NCI-H82 treated with DMSO at 0.1 percent for 48 hours (cell line): ENCODE data around the gene UBE3B.
A peak's percentile ranks its signal among the peaks of the same experiment; 100 is the strongest.

Experiments
- DNase-seq: peaks from one replicate; lab custom pipeline; 2025; ENCODE audit not compliant: unreplicated experiment; lab: John Stamatoyannopoulos, UW

The UBE3B gene

DNA sequence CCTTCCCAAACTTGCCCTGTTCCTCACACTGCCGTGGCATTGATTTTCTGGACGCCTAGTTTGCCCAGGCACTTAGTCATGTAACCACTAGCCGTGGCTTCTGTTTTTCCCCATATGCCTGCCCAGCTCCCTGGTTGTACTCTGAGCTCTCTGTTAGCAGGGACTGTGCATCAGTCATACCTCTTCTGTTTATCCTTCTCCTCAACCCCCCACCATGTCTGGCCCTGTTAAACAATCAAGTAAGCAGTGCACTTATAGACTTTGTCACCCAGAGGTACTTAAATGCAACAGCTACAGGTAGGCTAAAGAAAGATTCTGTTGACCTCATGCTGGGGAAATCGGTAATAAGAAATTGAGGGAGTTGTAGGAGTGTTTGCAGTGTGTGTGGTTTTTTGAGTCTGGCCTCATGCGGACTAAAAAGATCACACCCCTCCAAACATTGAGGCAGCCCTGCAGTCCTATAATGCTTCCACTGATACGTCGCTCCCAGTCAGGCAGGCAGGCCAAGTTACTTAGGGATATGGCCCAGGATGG lies 17.0 kb downstream of the UBE3B start:
- no peak for DNase-seq

DNA sequence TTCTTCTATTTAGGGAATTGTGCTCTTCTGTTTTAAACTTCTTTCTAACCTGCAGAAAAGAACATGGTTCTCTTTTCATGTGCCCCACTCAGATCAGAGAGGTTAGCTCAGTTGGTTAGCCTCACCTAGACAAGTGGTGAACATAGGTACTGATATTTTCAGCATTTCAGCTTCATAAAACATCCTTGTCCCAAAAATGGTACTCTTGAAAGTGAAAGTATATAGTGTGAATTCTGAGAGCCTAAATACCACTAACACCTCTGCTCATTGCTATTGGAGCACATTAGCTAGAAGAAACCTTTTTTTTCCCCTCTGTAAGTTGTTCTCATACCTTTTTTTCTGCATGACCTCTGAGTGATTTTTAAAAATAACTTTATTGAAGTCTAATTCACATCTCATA lies 17.6 kb downstream of the UBE3B start:
- DNase-seq = no peak

DNA sequence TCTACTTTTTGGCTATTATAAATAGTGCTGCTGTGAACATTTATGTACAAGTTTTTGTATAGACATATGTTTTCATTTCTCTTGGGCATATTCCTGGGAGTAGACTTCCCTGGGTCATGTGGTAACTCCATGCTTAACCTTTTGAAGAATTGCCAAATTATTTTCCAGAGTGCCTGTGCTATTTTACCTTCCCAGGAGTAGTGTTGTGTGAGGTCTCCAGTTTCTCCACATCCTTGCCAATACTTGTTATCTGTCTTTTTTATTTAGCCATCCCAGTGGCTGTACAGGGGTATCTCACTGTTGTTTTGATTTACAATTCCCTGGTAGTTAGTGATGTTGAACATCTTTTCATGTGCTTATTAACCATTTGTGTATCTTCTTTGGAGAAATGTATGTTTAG lies 18.9 kb downstream of the UBE3B start:
- no peak for DNase-seq

- no peak for DNase-seq
These were observed 20.2 kb downstream of the UBE3B start for GRCh38 chr12:109497675-109498074.

GRCh38 chr12:109500406-109501185 lies 23.2 kb downstream of the UBE3B start:
- no peak for DNase-seq

GRCh38 chr12:109501299-109501698 lies 23.9 kb downstream of the UBE3B start:
- DNase-seq = no peak

GRCh38 chr12:109502332-109502731 lies 24.9 kb downstream of the UBE3B start:
- DNase-seq = no peak

GRCh38 chr12:109503611-109504010 lies 26.2 kb downstream of the UBE3B start:
- no peak for DNase-seq

GRCh38 chr12:109504068-109504467 lies 26.6 kb downstream of the UBE3B start:
- DNase-seq = peak; percentile 23

GRCh38 chr12:109510196-109510595 lies 32.8 kb downstream of the UBE3B start:
- no peak for DNase-seq

GRCh38 chr12:109512608-109513007 lies 35.2 kb downstream of the UBE3B start:
- DNase-seq = no peak

GRCh38 chr12:109513051-109513450 lies 35.6 kb downstream of the UBE3B start:
- DNase-seq = no peak

DNA sequence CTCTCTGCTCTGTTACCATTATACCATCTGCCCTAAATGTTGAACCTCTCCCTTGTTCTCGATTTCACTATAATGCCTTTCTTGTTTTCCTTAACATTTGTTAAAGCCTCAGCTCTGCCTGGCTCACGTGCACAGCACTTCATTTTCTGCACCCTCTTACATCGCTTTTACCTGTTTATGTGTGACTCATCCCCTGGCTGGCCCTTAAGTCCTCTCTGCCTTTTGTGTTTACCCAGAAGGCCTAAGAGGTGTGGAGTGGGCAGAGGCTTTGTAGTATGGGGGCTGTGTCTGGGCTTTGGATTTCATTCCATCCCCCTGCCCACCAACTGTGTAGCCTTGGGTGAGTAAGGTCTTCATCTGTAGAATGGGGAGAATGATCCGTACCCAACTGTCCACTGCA lies 36.5 kb downstream of the UBE3B start:
- DNase-seq = no peak

- peak; percentile 45 for DNase-seq
These were observed 40.2 kb downstream of the UBE3B start for GRCh38 chr12:109517619-109518018.

DNA sequence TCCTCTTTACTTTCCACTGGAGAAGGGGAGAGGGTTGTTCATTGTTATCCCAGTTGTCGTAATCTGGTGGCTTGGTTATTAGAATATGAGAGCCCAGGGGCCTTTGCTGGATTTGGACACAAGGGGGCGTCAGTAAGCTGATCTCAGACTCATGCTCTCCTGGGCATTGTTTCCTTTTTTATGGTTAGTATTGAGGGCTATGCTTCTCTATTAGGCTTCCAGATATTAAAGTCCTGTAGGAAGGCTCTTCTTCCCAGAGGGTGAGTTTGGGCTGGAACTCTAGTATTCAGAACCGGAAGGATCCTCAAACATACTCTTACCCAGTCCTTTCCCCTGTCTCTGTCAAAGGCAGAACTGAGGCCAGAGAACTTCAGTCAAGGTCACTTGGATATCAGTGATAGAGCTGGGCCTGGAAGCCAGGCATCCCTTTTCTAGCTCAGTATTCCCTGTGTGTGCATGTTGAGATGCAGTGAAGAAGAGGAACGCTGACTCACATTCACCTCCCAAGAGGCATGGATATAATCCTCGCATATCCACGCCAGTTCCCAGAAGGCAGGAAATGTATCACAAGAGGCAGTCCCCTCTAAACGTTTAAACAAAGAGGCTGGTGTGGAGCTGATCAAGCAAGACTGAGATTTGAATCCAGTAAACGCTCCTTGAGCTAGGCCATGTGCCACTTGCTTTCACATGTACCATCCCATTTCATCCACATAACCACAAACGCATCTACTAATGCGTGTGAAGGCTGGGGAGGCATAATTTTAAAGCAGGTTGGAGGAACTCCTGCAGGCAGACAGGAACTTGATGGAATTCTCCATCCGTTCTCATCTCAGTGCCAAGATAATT lies 41.6 kb downstream of the UBE3B start:
- peak; percentile 65 for DNase-seq

- DNase-seq = no peak
These were observed 42.4 kb downstream of the UBE3B start for GRCh38 chr12:109519787-109520186.

DNA sequence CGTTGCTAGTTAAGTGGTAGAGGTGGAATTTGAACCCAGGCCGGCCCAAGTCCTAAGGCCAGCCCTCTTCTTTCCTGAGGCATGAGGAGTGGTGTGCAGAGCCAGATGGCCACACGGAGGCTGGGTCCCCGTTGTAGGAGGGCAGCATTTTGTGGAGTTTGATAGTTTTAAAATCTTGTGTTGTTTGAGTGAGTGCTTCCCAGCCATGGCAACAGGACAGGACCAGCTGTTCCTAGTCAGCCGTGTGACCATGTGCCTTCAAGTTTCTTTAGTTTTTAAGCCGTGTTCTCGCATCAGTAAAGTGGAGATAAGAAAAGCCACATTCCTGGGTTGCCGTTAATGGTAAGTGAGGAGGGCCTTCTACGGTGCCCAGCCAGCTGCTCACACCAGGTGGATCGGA lies 44.4 kb downstream of the UBE3B start:
- DNase-seq = no peak

DNA sequence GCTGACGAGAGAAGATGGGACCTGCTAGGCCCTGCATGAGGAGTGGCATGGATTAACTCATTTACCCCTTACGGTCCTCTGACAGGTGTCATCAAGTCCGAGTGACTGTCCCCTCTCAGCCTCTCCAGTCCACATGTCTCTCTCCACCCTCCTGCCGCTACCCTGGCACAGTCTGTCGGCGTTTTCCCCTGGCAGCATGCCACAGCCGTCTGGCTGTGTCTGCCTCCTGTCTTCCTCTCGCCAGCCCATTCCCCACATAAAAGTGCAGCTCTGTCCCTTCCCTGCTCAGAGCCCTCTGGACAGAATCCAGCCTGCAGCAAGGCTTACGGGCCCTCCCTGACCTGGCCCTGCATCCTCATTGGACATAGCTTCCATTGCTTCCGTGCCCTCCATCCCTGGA lies 45.6 kb downstream of the UBE3B start:
- no peak for DNase-seq

- DNase-seq = no peak
These were observed 46.1 kb downstream of the UBE3B start for GRCh38 chr12:109523504-109523903.

DNA sequence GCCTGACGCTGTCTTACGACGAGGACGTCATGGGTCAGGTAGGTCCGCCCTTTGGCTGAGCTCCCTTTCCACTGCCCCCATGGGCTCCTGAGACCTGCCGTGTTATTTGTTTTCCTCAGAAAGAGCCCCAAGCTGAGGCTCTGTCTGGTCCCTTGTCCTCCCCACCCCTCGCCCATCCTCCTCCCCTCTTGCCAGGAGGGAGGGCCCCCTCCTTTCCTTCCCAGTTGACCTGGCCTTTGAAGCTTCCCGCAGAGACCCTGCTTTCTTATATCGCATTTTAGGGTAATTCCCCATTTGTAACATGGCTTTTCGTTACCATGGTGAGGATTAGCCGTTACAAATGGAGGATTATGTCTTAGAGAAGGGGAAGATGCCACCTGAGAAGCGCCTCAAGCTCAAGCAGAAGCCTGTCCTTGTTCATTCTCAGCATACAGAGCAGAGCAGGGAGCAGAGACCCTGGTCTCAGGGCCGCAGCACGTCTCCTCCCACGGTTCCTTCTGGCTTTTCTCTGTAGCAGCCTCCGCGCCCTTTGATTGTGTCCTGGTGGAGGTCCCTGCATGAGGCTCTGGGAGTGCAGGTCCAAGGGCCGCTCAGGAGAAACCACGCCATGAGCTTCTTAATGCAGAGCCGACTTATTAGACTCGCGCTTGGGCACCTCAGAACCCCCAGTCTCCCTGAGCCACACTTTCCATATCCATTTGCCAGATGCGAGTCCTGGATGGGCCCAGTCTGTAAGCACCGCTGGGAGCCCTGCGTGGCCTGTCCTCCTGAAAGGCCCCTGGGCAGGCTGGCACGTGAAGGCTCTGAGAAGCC lies 47.2 kb downstream of the UBE3B start:
- peak; percentile 83 for DNase-seq

DNA sequence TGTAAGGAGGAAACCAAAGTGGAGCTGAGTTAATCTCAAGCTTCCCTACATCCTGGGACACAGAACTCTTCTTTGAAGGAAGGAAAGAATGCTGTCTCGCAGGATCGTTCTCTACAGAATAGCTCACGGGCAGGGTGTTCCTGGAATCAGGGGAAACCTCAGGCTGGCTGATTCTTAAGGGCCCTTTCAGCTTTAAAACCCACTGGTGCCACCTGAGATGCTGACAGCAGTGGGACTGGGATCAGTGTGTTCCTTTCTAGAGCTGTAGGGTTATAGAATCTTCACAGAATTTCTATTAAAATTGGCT lies 47.8 kb downstream of the UBE3B start:
- no peak for DNase-seq
